Body of pancreas (tissue), 4 donors: ENCODE data around the gene ROR1. TPM values are rescaled to one million over a fixed set of nuclear protein-coding genes. Genes with fewer than 3 reads are reported as not detected.

Experiments
- ATAC-seq: fragments of 150-250 bp; one replicate; pipeline ENCODE4 v1.9.1; 2016
- DNase-seq, 4 donors: peaks; one replicate each; pipeline ENCODE4 v3.0.0-alpha.2; 2019
- H3K27ac ChIP-seq, 4 donors: fragments of 200-600 bp; sonication (generic); 1 replicate in 3 of 4; 2 replicates in 1 of 4; pipeline versions ENCODE4 v1.5.1 to v1.6.1; 2016 to 2019; ENCODE audit warnings: mild to moderate bottlenecking in 1 of 4, mixed read lengths in 1 of 4, moderate library complexity in 1 of 4
- H3K27me3 ChIP-seq, 2 donors: fragments of 200-600 bp; sonication (generic); one replicate each; pipeline ENCODE4 v1.6.0; 2016; ENCODE audit warnings: mild to moderate bottlenecking in 1 of 2
- H3K36me3 ChIP-seq, 2 donors: fragments of 200-600 bp; sonication (generic); replicated peaks in 1 of 2; 2 replicates each; pipeline ENCODE4 v1.5.1; 2016; ENCODE audit warnings: low read depth in 2 of 2; ENCODE audit not compliant: insufficient read depth in 1 of 2
- H3K4me1 ChIP-seq: fragments of 200-600 bp; sonication (generic); one replicate; pipeline ENCODE4 v1.6.0; 2016
- H3K4me3 ChIP-seq, 2 donors: fragments of 200-600 bp; sonication (generic); 1 replicate in 1 of 2; 2 replicates in 1 of 2; pipeline ENCODE4 v1.5.1; 2016 to 2019
- H3K9me3 ChIP-seq, 3 donors: fragments of 200-600 bp; sonication (generic); 1 replicate in 2 of 3; 2 replicates in 1 of 3; pipeline ENCODE4 v1.5.1; 2016
- POLR2A ChIP-seq, 3 donors: fragments of 450-650 bp; IDR thresholded peaks; one replicate each; pipeline ENCODE4 v1.6.1; 2016; ENCODE audit warnings: antibody characterized with exemption in 3 of 3, mild to moderate bottlenecking in 2 of 3
- WGBS, 2 donors: methylation state at CpG; one replicate each; pipeline ENCODE4 v1.1.5; 2017; 5-methylcytosine and 5-hydroxymethylcytosine counted together
- intact Hi-C: fragments of 100-400 bp; cut with DNase I; formaldehyde crosslinking; loops from one replicate; pipeline ENCODE4 v1.15.1; 2023
- total RNA-seq, 2 donors: library from RNA; depleted of rRNA; stranded (reverse); fragments of >200 nt; gene quantifications; one replicate each; pipeline ENCODE4 v1.1.0, GENCODE V29; 2016
- TF ChIP-seq, protein P1 (sequence below), 7 experiments: fragments of 450-650 bp in 4 of 7; fragments of 200-600 bp in 3 of 7; sonication (generic) in 3 of 7; IDR thresholded peaks; one replicate each; pipeline ENCODE4 v1.5.1; 2016 to 2019; ENCODE audit warnings: antibody characterized with exemption in 7 of 7

Gene ROR1
- total RNA-seq, 2 donors from 2014 or later, result 26.7 to 56.0 TPM

DNA sequence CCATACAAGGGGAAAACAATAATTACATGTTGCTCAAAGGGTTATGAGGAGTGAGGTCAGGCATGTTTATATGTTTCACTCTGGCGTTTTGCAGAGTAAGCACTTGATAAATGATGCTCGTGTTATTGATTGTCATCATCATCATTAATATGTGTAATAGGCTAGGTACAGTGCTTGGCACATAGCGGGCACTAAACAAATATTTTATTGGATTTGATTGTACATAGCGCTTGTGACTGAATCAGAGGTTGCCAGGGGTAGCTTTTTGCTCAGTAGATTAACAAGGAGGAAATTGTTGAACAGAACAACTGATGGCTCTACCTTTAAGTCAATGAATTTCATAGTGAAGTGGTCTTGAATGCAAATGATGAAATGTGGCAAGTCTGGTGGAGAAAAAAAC, 91.7 kb downstream of the ROR1 start:
- Histone ChIP-seq H3K4me1 (peaks cover 21% of the 10 kb centered on the region), H3K27ac (no peak overlapping the region), H3K27me3 (no peaks in the 10 kb centered on the region), H3K9me3 (no peaks in the 10 kb centered on the region), H3K4me3 (no peak overlapping the region), H3K36me3 (no peaks in the 10 kb centered on the region)
- TF ChIP-seq, protein P1, sequence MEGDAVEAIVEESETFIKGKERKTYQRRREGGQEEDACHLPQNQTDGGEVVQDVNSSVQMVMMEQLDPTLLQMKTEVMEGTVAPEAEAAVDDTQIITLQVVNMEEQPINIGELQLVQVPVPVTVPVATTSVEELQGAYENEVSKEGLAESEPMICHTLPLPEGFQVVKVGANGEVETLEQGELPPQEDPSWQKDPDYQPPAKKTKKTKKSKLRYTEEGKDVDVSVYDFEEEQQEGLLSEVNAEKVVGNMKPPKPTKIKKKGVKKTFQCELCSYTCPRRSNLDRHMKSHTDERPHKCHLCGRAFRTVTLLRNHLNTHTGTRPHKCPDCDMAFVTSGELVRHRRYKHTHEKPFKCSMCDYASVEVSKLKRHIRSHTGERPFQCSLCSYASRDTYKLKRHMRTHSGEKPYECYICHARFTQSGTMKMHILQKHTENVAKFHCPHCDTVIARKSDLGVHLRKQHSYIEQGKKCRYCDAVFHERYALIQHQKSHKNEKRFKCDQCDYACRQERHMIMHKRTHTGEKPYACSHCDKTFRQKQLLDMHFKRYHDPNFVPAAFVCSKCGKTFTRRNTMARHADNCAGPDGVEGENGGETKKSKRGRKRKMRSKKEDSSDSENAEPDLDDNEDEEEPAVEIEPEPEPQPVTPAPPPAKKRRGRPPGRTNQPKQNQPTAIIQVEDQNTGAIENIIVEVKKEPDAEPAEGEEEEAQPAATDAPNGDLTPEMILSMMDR (IDR thresholded peaks at IDR 0.05), result no peak
- no peak for TF ChIP-seq POLR2A (IDR thresholded peaks at IDR 0.05)
- intact Hi-C loops, result no loop called here
- 18 to 23% methylated on average over 4 of the region's 4 CpGs for WGBS, 2 donors
- DNase-seq (no peak), ATAC-seq (peak; percentile 53)

DNA sequence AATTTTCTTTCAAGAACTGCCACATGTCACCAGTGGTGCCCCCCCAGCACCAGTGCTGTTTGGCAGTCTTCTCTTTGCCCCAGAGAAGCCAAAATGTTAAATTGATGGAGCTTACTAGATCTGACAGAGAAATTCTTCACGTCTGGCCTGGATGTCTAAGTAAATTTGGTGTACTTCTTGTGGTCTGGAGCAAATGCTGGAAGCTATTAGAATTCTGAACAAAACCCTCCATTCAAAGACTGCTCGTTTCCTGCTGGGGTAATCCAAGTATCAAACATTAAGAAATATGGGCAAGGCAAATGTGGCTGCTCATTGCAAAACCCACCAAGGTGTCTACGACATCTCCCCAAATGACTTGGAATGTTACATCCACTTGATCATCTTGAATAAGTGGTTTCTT, 92.3 kb downstream of the ROR1 start:
- no peaks in the 10 kb centered on the region for H3K27me3 ChIP-seq
- no peak overlapping the region for H3K27ac ChIP-seq
- DNase-seq, result no peak
- H3K9me3 ChIP-seq, result no peaks in the 10 kb centered on the region
- H3K4me1 ChIP-seq, result peaks cover 21% of the 10 kb centered on the region
- intact Hi-C loops, result no loop called here
- H3K4me3 ChIP-seq, result no peak overlapping the region
- no peak for ATAC-seq
- no peaks in the 10 kb centered on the region for H3K36me3 ChIP-seq
- 86 to 88% methylated on average over 3 of the region's 3 CpGs for WGBS, 2 donors
- TF ChIP-seq, protein P1 (IDR thresholded peaks at IDR 0.05), result no peak
- TF ChIP-seq POLR2A (IDR thresholded peaks at IDR 0.05), result no peak

DNA sequence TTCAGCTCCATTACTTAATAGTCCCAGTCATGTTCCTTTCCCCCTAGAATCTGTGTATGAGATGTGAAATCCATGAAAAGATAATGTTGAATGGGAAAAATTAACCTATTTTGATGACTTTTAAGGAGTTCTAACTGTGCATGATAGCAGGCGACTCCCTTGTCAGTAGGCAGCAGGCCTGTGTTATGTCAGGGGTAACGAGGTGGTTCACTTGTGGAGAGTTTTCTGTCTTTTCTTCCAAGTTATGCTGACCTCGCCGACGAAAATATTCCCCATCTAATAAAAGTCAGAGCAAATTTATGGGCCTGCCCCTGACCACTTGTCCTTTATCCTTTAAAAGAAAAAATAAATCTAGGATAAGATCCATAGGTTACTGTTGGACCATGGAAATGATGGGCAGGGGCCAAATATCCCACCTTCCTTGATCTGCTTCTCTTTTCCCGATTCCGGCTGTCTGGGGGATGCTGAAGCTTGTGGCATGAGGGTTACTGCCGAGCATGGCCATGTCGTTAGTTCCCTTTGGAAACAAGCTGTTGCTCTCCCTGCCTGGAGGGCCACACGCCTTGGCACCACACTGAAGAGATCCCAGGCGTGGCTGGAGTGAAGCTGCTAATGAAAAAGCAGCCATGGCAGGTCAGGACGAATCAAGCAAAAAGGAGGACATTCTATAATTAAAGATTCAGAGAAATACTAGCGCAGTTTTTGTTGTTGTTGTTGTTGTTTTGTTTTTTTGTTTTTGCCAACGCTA, 93.8 kb downstream of the ROR1 start:
- intact Hi-C loops, result no loop called here
- ATAC-seq (no peak), DNase-seq (no peak)
- no peak for TF ChIP-seq POLR2A (IDR thresholded peaks at IDR 0.05)
- TF ChIP-seq, protein P1 (IDR thresholded peaks at IDR 0.05), result no peak
- H3K36me3 ChIP-seq, result no peaks in the 10 kb centered on the region
- H3K4me1 ChIP-seq, result peaks cover 21% of the 10 kb centered on the region
- 85 to 87% methylated on average over 14 of the region's 14 CpGs for WGBS, 2 donors
- H3K4me3 ChIP-seq, result no peak overlapping the region
- H3K27ac ChIP-seq, result no peak overlapping the region
- no peaks in the 10 kb centered on the region for H3K9me3 ChIP-seq
- H3K27me3 ChIP-seq, result no peaks in the 10 kb centered on the region

DNA sequence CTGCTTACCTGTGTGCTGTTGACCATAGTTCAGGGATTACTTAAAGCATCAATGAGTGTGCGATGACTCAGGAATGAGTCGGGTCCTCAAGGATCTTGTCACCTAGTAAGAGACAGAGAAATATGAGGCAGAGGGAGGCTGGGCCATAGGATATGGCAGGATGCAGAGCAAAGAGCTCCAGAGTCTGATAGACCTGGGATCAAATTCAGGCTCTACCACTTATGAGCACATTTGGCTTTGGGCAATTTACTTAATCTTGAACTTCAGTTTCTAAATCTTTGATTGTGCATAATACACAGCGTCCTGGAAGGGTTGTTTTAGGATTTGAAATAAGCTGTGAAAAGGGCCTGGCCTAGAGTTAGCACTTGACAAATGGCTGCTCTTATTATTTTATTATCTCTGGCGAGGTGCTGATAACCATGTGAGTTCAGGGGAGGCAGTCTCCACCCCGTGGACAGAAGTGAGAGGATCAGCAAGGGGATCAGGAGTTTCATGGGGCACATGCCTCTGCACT, 94.5 kb downstream of the ROR1 start:
- Histone ChIP-seq H3K36me3 (no peaks in the 10 kb centered on the region), H3K9me3 (no peaks in the 10 kb centered on the region), H3K27ac (no peak overlapping the region), H3K4me3 (no peak overlapping the region), H3K27me3 (no peaks in the 10 kb centered on the region), H3K4me1 (peaks cover 16% of the 10 kb centered on the region)
- intact Hi-C loops, result no loop called here
- TF ChIP-seq, protein P1 (IDR thresholded peaks at IDR 0.05), result peak in 3 of 7 experiments; percentile 12 to 18 (median 16)
- TF ChIP-seq POLR2A (IDR thresholded peaks at IDR 0.05), result no peak
- ATAC-seq, result no peak
- no peak for DNase-seq
- 48 to 49% methylated on average over 5 of the region's 5 CpGs for WGBS, 2 donors

DNA sequence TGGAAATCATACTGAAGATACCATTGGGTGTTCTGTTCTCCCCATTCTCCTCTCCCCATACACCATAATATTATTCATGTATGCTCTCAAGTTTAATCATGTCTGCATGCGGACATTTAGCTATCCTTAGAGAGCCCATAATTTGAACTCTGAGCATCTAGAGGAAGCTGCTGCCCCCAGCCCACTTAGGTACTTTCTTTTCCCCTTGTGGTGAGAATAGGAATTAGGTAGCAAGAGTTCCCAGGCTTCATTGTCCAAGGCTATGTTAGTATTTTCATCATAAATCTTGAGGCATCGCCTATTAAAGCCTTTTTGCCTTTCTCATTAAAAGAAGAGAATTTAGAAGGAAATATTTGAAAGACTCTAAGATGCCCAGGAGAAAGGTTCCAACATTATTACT, 96.3 kb downstream of the ROR1 start:
- peaks cover 24% of the 10 kb centered on the region for H3K4me1 ChIP-seq
- 92 to 98% methylated on average over 2 of the region's 2 CpGs for WGBS, 2 donors
- no peaks in the 10 kb centered on the region for H3K36me3 ChIP-seq
- H3K27ac ChIP-seq, result no peak overlapping the region
- no peak for ATAC-seq
- TF ChIP-seq, protein P1 (IDR thresholded peaks at IDR 0.05), result no peak
- no peak for TF ChIP-seq POLR2A (IDR thresholded peaks at IDR 0.05)
- H3K4me3 ChIP-seq, result no peak overlapping the region
- no peaks in the 10 kb centered on the region for H3K27me3 ChIP-seq
- H3K9me3 ChIP-seq, result no peaks in the 10 kb centered on the region
- DNase-seq, result no peak
- intact Hi-C loops, result no loop called here
